NT2/D1 (cell line): ENCODE data around the gene GLP1R.

Source experiments
- SUZ12 ChIP-seq: IDR thresholded peaks from 2 replicates; pipeline ENCODE4 v1.6.1; 2011; ENCODE audit not compliant: insufficient read length, insufficient read depth; ENCODE audit errors: extremely low read depth
- YY1 ChIP-seq: IDR thresholded peaks from 2 replicates; pipeline ENCODE4 v1.6.1; 2011; ENCODE audit not compliant: insufficient read length, insufficient read depth

- TF ChIP-seq YY1 (no peak), SUZ12 (no peak)
These were observed 79.5 kb downstream of the GLP1R start for GRCh38 chr6:39128106-39128505.
